Measurements from ENCODE around the gene NINJ1. TPM values are rescaled to one million over a fixed set of nuclear protein-coding genes. Genes with fewer than 3 reads are reported as not detected.

The NINJ1 gene
- total RNA-seq, 4 donors from 2014 or later = 12.6 to 61.3 (median 31.4) TPM

GRCh38 chr9:93100276-93100636, 33.8 kb downstream of the NINJ1 start:
- Histone ChIP-seq H3K4me1 (peaks cover 32 to 40% (median 33%) of the 10 kb centered on the region in 3 donors), H3K9me3 (no peaks in the 10 kb centered on the region), H3K27ac (peak overlapping the region in 3 of 4 donors; percentile 84 to 98 (median 93)), H3K4me3 (no peak overlapping the region), H3K27me3 (no peaks in the 10 kb centered on the region), H3K36me3 (no peaks in the 10 kb centered on the region)
- DNase-seq = no peak
- TF ChIP-seq POLR2A (IDR thresholded peaks at IDR 0.05) = no peak
- no peak for TF ChIP-seq CTCF (IDR thresholded peaks at IDR 0.05)
- intact Hi-C loops (cut with DNase I) = no loop called here
- 94 to 95% methylated on average over 8 of the region's 8 CpGs for WGBS, 2 donors

- H3K9me3 ChIP-seq = no peaks in the 10 kb centered on the region
- intact Hi-C loops (cut with DNase I) = no loop called here
- H3K36me3 ChIP-seq = no peaks in the 10 kb centered on the region
- H3K4me1 ChIP-seq = peaks cover 32 to 45% (median 33%) of the 10 kb centered on the region in 3 donors
- H3K4me3 ChIP-seq = no peak overlapping the region
- no peak for TF ChIP-seq CTCF (IDR thresholded peaks at IDR 0.05)
- TF ChIP-seq POLR2A (IDR thresholded peaks at IDR 0.05) = no peak
- no peaks in the 10 kb centered on the region for H3K27me3 ChIP-seq
- 79 to 84% methylated on average over 4 to 5 of the region's 16 CpGs for WGBS, 2 donors
- peak overlapping the region; percentile 31 to 98 (median 88) for H3K27ac ChIP-seq
- DNase-seq = no peak
These were observed 34.3 kb downstream of the NINJ1 start for GRCh38 chr9:93099551-93100275.

GRCh38 chr9:93098236-93098946, 35.7 kb downstream of the NINJ1 start:
- H3K27me3 ChIP-seq = no peaks in the 10 kb centered on the region
- H3K9me3 ChIP-seq = no peaks in the 10 kb centered on the region
- H3K4me3 ChIP-seq = peak overlapping the region in 2 of 4 donors; percentile 17 to 99
- no peaks in the 10 kb centered on the region for H3K36me3 ChIP-seq
- peak; percentile 46 for DNase-seq
- WGBS, 2 donors = 5 to 10% methylated on average over 11 to 12 of the region's 15 CpGs
- H3K27ac ChIP-seq = peak overlapping the region; percentile 93 to 99 (median 97)
- TF ChIP-seq POLR2A (IDR thresholded peaks at IDR 0.05) (no peak), CTCF (IDR thresholded peaks at IDR 0.05) (peak in 2 of 6 experiments; percentile 1 to 3)
- H3K4me1 ChIP-seq = peaks cover 37 to 59% (median 40%) of the 10 kb centered on the region in 3 donors
- intact Hi-C loops (cut with DNase I) = no loop called here

- no peak for DNase-seq
- no peaks in the 10 kb centered on the region for H3K27me3 ChIP-seq
- H3K27ac ChIP-seq = peak overlapping the region; percentile 93 to 99 (median 97)
- H3K9me3 ChIP-seq = no peaks in the 10 kb centered on the region
- TF ChIP-seq CTCF (IDR thresholded peaks at IDR 0.05) = no peak
- TF ChIP-seq POLR2A (IDR thresholded peaks at IDR 0.05) = no peak
- H3K36me3 ChIP-seq = no peaks in the 10 kb centered on the region
- peak overlapping the region in 3 of 4 donors; percentile 59 to 99 (median 89) for H3K4me3 ChIP-seq
- H3K4me1 ChIP-seq = peaks cover 37 to 66% (median 42%) of the 10 kb centered on the region in 3 donors
- WGBS, 2 donors = 32 to 55% methylated on average over 4 to 9 of the region's 11 CpGs
- intact Hi-C loops (cut with DNase I) = no loop called here
These were observed 36.4 kb downstream of the NINJ1 start for GRCh38 chr9:93097511-93098201.
